Keratinocyte (primary cell): ENCODE measurements around the gene MRPL3. TPM values are rescaled to one million over a fixed set of nuclear protein-coding genes. Genes with fewer than 3 reads are reported as not detected.

Experiments
- DNase-seq: peaks from one replicate; pipeline ENCODE4 v3.0.0-alpha.2; 2011; ENCODE audit warnings: low read depth, missing footprints, low spot score
- FAIRE-seq: peaks from 2 replicates; lab custom pipeline; 2011; peaks lifted over from hg19 to GRCh38; lab: Jason Lieb, UNC
- H2AFZ ChIP-seq: 2 replicates; pipeline ENCODE4 v1.6.0; 2012; ENCODE audit warnings: low read length, control low read depth, inconsistent platforms; ENCODE audit not compliant: control insufficient read depth
- H3K27ac ChIP-seq: 2 replicates; pipeline ENCODE4 v1.5.1; 2011; ENCODE audit warnings: low read length; ENCODE audit not compliant: control insufficient read depth, insufficient read depth
- H3K27me3 ChIP-seq: 3 replicates; pipeline ENCODE4 v1.6.0; 2011; ENCODE audit warnings: low read length; ENCODE audit not compliant: control insufficient read depth, insufficient read depth; ENCODE audit errors: extremely low read depth
- H3K36me3 ChIP-seq, 2 experiments: 2 replicates in 1 of 2; 3 replicates in 1 of 2; pipeline ENCODE4 v1.5.1; 2011; ENCODE audit warnings: low read length in 2 of 2, mild to moderate bottlenecking in 1 of 2; ENCODE audit not compliant: control insufficient read depth in 2 of 2, insufficient read depth in 2 of 2; ENCODE audit errors: extremely low read depth in 1 of 2
- H3K4me1 ChIP-seq: 3 replicates; pipeline ENCODE4 v1.5.1; 2011; ENCODE audit warnings: low read length; ENCODE audit not compliant: control insufficient read depth, insufficient read depth; ENCODE audit errors: extremely low read depth
- H3K4me2 ChIP-seq: 3 replicates; pipeline ENCODE4 v1.6.0; 2011; ENCODE audit warnings: low read depth, low read length; ENCODE audit not compliant: control insufficient read depth, insufficient read depth; ENCODE audit errors: extremely low read depth
- H3K4me3 ChIP-seq, 3 experiments: fragments of 200-600 bp in 1 of 3; sonication (generic) in 1 of 3; 2 replicates in 2 of 3; 3 replicates in 1 of 3; pipeline ENCODE4 v1.5.1; 2011 to 2016; ENCODE audit warnings: low read length in 3 of 3, mild to moderate bottlenecking in 3 of 3, control low read depth in 2 of 3, inconsistent platforms in 1 of 3, low read depth in 1 of 3, mixed read lengths in 1 of 3, mixed run types in 1 of 3, moderate library complexity in 1 of 3; ENCODE audit not compliant: control insufficient read depth in 2 of 3, insufficient read depth in 2 of 3; ENCODE audit errors: extremely low read depth in 1 of 3
- H3K79me2 ChIP-seq: 2 replicates; pipeline ENCODE4 v1.6.0; 2012; ENCODE audit warnings: low read length; ENCODE audit not compliant: control insufficient read depth, insufficient read depth
- H3K9ac ChIP-seq: 3 replicates; pipeline ENCODE4 v1.6.0; 2011; ENCODE audit warnings: low read length; ENCODE audit not compliant: control insufficient read depth, insufficient read depth; ENCODE audit errors: extremely low read depth
- H3K9me1 ChIP-seq: 3 replicates; pipeline ENCODE4 v1.6.0; 2011; ENCODE audit warnings: low read length; ENCODE audit not compliant: control insufficient read depth, insufficient read depth; ENCODE audit errors: extremely low read depth
- H3K9me3 ChIP-seq: 2 replicates; pipeline ENCODE4 v1.5.1; 2012; ENCODE audit warnings: low read depth, low read length; ENCODE audit not compliant: control insufficient read depth
- H4K20me1 ChIP-seq: 3 replicates; pipeline ENCODE4 v1.6.0; 2011; ENCODE audit warnings: low read length; ENCODE audit not compliant: control insufficient read depth, insufficient read depth; ENCODE audit errors: extremely low read depth
- EZH2 ChIP-seq: IDR thresholded peaks from one replicate; pipeline ENCODE4 v1.6.1; 2012; ENCODE audit warnings: inconsistent platforms, mild to moderate bottlenecking, low read length, moderate library complexity
- dilution Hi-C: fragments of 300-500 bp; cut with MboI; formaldehyde crosslinking; loops from one replicate; pipeline ENCODE4 v1.7.0; 2020; ENCODE audit warnings: low sequenced_read_pairs; ENCODE audit not compliant: extremely low pct_ligation_motif_present
- polyA plus RNA-seq, 5 experiments: library from polyadenylated mRNA; depleted of rRNA in 3 of 5; stranded (reverse) in 3 of 5; stranded (forward) in 1 of 5; unstranded in 1 of 5; fragments of >200 nt; gene quantifications; 1 replicate in 1 of 5; 2 replicates in 3 of 5; 3 replicates in 1 of 5; pipeline versions ENCODE4 v1.2.1 to v1.2.3, GENCODE V29; 2011 to 2012; ENCODE audit warnings: missing spikeins in 2 of 5, low read depth in 1 of 5, low replicate concordance in 1 of 5
- TF ChIP-seq, protein P1 (sequence below), 3 experiments: IDR thresholded peaks in 1 of 3; conservative IDR thresholded peaks in 1 of 3; optimal IDR thresholded peaks in 1 of 3; 2 replicates in 2 of 3; 3 replicates in 1 of 3; pipeline versions ENCODE3 to v1.5.1; 2011; ENCODE audit warnings: low read length in 3 of 3, mild to moderate bottlenecking in 3 of 3, moderate library complexity in 2 of 3, control low read depth in 1 of 3, inconsistent platforms in 1 of 3; ENCODE audit not compliant: insufficient read depth in 2 of 3; ENCODE audit errors: extremely low read depth in 1 of 3

Gene MRPL3
- polyA plus RNA-seq, 1 donor (not counting 4 experiments of a cell fraction or from before 2014, with no cell fraction given), result 228 TPM

DNA sequence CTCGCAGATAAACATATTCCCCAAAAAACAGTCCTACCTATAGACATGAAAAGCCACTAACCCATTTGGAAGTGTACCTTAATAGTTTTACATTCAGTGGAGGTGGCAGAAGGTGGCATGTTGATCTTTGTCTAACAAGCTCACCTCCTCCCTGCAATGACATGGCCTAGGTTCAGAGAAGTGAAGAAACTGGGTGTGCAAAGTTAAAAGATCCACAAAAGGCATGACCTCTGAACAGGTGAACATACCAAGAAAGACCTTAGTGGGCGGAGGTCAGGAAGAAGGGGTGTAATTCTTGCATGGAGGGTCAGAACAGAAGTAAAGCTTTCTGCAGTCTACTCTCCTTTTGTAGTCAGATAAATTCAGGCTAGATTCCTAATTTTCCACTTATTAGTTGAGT lies 822 bp downstream of the MRPL3 start:
- Histone ChIP-seq H4K20me1 (no peaks in the 10 kb centered on the region), H3K79me2 (peaks cover 31% of the 10 kb centered on the region), H3K9ac (peak overlapping the region; percentile 94), H3K4me3 (peak overlapping the region; percentile 60 to 99 (median 90)), H3K27me3 (no peaks in the 10 kb centered on the region), H3K36me3 (peaks cover 2 to 9% of the 10 kb centered on the region in 2 experiments), H3K4me1 (peaks cover 14% of the 10 kb centered on the region), H3K9me1 (no peaks in the 10 kb centered on the region), H3K9me3 (no peaks in the 10 kb centered on the region), H3K27ac (peak overlapping the region; percentile 83), H2AFZ (peak overlapping the region; percentile 98), H3K4me2 (peak overlapping the region; percentile 88)
- TF ChIP-seq, protein P1, sequence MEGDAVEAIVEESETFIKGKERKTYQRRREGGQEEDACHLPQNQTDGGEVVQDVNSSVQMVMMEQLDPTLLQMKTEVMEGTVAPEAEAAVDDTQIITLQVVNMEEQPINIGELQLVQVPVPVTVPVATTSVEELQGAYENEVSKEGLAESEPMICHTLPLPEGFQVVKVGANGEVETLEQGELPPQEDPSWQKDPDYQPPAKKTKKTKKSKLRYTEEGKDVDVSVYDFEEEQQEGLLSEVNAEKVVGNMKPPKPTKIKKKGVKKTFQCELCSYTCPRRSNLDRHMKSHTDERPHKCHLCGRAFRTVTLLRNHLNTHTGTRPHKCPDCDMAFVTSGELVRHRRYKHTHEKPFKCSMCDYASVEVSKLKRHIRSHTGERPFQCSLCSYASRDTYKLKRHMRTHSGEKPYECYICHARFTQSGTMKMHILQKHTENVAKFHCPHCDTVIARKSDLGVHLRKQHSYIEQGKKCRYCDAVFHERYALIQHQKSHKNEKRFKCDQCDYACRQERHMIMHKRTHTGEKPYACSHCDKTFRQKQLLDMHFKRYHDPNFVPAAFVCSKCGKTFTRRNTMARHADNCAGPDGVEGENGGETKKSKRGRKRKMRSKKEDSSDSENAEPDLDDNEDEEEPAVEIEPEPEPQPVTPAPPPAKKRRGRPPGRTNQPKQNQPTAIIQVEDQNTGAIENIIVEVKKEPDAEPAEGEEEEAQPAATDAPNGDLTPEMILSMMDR (optimal IDR thresholded peaks at IDR 0.05 in 1 of 3, IDR thresholded peaks at IDR 0.05 in 1 of 3, conservative IDR thresholded peaks at IDR 0.05 in 1 of 3; ENCODE audit: extremely low read depth in 1 of 3, insufficient read depth in 2 of 3, low read length in 3 of 3), result no peak
- TF ChIP-seq EZH2, result no peak
- FAIRE-seq, result no peak
- dilution Hi-C loops, result no loop called here
- no peak for DNase-seq

DNA sequence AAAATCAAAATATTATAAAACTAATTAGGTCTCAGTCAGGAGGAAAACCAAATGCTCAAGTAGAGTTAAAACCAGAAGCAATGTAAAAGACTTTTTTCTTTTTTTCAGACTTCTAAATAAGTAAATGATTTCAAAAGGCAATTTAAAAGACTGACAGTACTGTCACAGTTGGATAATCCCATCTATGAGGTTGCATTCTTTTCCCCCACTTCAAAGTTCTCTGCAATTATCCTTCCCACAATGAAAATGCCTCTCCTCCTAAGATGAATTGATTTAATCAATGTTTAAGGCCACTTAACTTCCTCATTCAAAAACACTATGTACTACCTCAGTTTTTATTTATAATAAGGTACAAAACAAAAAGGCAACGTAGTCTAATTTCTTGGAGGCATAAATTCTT lies 8.1 kb downstream of the MRPL3 start:
- no peak for TF ChIP-seq EZH2
- TF ChIP-seq, protein P1 (optimal IDR thresholded peaks at IDR 0.05 in 1 of 3, IDR thresholded peaks at IDR 0.05 in 1 of 3, conservative IDR thresholded peaks at IDR 0.05 in 1 of 3; ENCODE audit: extremely low read depth in 1 of 3, insufficient read depth in 2 of 3, low read length in 3 of 3), result no peak
- FAIRE-seq (no peak), DNase-seq (no peak)
- no peak overlapping the region for H3K27ac ChIP-seq
- H3K4me3 ChIP-seq, result no peak overlapping the region
- no peaks in the 10 kb centered on the region for H4K20me1 ChIP-seq
- no peaks in the 10 kb centered on the region for H3K4me1 ChIP-seq
- no peaks in the 10 kb centered on the region for H3K27me3 ChIP-seq
- peaks cover 6 to 25% of the 10 kb centered on the region in 2 experiments for H3K36me3 ChIP-seq
- H3K9me1 ChIP-seq, result no peaks in the 10 kb centered on the region
- dilution Hi-C loops, result no loop called here
- no peaks in the 10 kb centered on the region for H3K9me3 ChIP-seq
- no peak overlapping the region for H3K9ac ChIP-seq
- H3K4me2 ChIP-seq, result no peak overlapping the region
- peaks cover 30% of the 10 kb centered on the region for H3K79me2 ChIP-seq
- H2AFZ ChIP-seq, result no peak overlapping the region
